Measurements from ENCODE around the gene DRAXIN.

Gene DRAXIN

GRCh38 chr1:11705596-11705995 is 14.1 kb downstream of the DRAXIN start:
- DNase-seq (ENCODE audit: extremely low spot score, insufficient read length, low read depth) (no peak), FAIRE-seq (no peak)

GRCh38 chr1:11706292-11706691 is 14.8 kb downstream of the DRAXIN start:
- FAIRE-seq (no peak), DNase-seq (ENCODE audit: extremely low spot score, insufficient read length, low read depth) (no peak)

- DNase-seq (ENCODE audit: extremely low spot score, insufficient read length, low read depth) (no peak), FAIRE-seq (no peak)
Observed at GRCh38 chr1:11707621-11708276, 16.2 kb downstream of the DRAXIN start.

GRCh38 chr1:11708554-11709350 is 17.2 kb downstream of the DRAXIN start:
- DNase-seq (ENCODE audit: extremely low spot score, insufficient read length, low read depth) (no peak), FAIRE-seq (no peak)

- no peak for DNase-seq (ENCODE audit: extremely low spot score, insufficient read length, low read depth)
- no peak for FAIRE-seq
Observed at GRCh38 chr1:11711490-11711889, 20.0 kb downstream of the DRAXIN start.

- FAIRE-seq (no peak), DNase-seq (ENCODE audit: extremely low spot score, insufficient read length, low read depth) (no peak)
Observed at GRCh38 chr1:11712285-11712684, 20.8 kb downstream of the DRAXIN start.

GRCh38 chr1:11713095-11713494 is 21.6 kb downstream of the DRAXIN start:
- DNase-seq (ENCODE audit: extremely low spot score, insufficient read length, low read depth), result no peak
- no peak for FAIRE-seq

- no peak for FAIRE-seq
- DNase-seq (ENCODE audit: extremely low spot score, insufficient read length, low read depth), result no peak
Observed at GRCh38 chr1:11714831-11715575, 23.5 kb downstream of the DRAXIN start.

- FAIRE-seq, result peak; percentile 87
- DNase-seq (ENCODE audit: extremely low spot score, insufficient read length, low read depth), result peak; percentile 75
Observed at GRCh38 chr1:11719313-11720032, 28.0 kb downstream of the DRAXIN start.

- no peak for FAIRE-seq
- no peak for DNase-seq (ENCODE audit: extremely low spot score, insufficient read length, low read depth)
Observed at GRCh38 chr1:11720033-11720376, 28.5 kb downstream of the DRAXIN start.

GRCh38 chr1:11720525-11720924 is 29.0 kb downstream of the DRAXIN start:
- no peak for FAIRE-seq
- no peak for DNase-seq (ENCODE audit: extremely low spot score, insufficient read length, low read depth)

GRCh38 chr1:11721311-11721710 is 29.8 kb downstream of the DRAXIN start:
- DNase-seq (ENCODE audit: extremely low spot score, insufficient read length, low read depth) (no peak), FAIRE-seq (no peak)

GRCh38 chr1:11722538-11722937 is 31.0 kb downstream of the DRAXIN start:
- FAIRE-seq, result no peak
- no peak for DNase-seq (ENCODE audit: extremely low spot score, insufficient read length, low read depth)

GRCh38 chr1:11725616-11726015 is 34.1 kb downstream of the DRAXIN start:
- DNase-seq (ENCODE audit: extremely low spot score, insufficient read length, low read depth), result no peak
- no peak for FAIRE-seq

- no peak for DNase-seq (ENCODE audit: extremely low spot score, insufficient read length, low read depth)
- FAIRE-seq, result no peak
Observed at GRCh38 chr1:11727119-11727518, 35.6 kb downstream of the DRAXIN start.

GRCh38 chr1:11728126-11728806 is 36.8 kb downstream of the DRAXIN start:
- DNase-seq (ENCODE audit: extremely low spot score, insufficient read length, low read depth), result no peak

GRCh38 chr1:11729155-11729497 is 37.6 kb downstream of the DRAXIN start:
- FAIRE-seq (no peak), DNase-seq (ENCODE audit: extremely low spot score, insufficient read length, low read depth) (no peak)

More at GRCh38 chr1:11728126-11728806, 36.8 kb downstream of the DRAXIN start:
- no peak for FAIRE-seq

- DNase-seq (ENCODE audit: extremely low spot score, insufficient read length, low read depth), result no peak
- no peak for FAIRE-seq
Observed at GRCh38 chr1:11729498-11730428, 38.3 kb downstream of the DRAXIN start.

GRCh38 chr1:11730429-11730891 is 39.0 kb downstream of the DRAXIN start:
- DNase-seq (ENCODE audit: extremely low spot score, insufficient read length, low read depth), result no peak
- FAIRE-seq, result peak; percentile 80
